ENCODE measurements around the gene PPP1R14C. TPM values are rescaled to one million over a fixed set of nuclear protein-coding genes. Genes with fewer than 3 reads are reported as not detected.

The PPP1R14C gene
- total and polyA plus RNA-seq, 7 donors = 5.9 to 62.8 (median 22.5) TPM

GRCh38 chr6:150196942-150197745 lies 54.3 kb downstream of the PPP1R14C start:
- no peak for TF ChIP-seq CTCF (IDR thresholded peaks at IDR 0.05)
- no peaks in the 10 kb centered on the region for H3K9me3 ChIP-seq
- no peak overlapping the region for H3K4me3 ChIP-seq
- 75 to 87% (median 78%) methylated on average over 15 to 16 of the region's 16 CpGs for WGBS, 3 donors
- no peaks in the 10 kb centered on the region for H3K36me3 ChIP-seq (ENCODE audit: insufficient read depth in 1 of 2, low read depth in 1 of 2)
- no peaks in the 10 kb centered on the region for H3K27me3 ChIP-seq (ENCODE audit: insufficient read depth in 3 of 3, low read length in 2 of 3)
- intact Hi-C loops (cut with DNase I) = loop anchor here in 1 of 2 donors (5.0 kb wide), 1 partner anchor 125 kb away; no protein-coding TSS in a partner anchor
- DNase-seq (no peak), ATAC-seq (peak in 3 of 4 donors; percentile 10 to 26 (median 16))
- H3K27ac ChIP-seq = peak overlapping the region; percentile 82
- H3K4me1 ChIP-seq = peaks cover 33% of the 10 kb centered on the region

DNA sequence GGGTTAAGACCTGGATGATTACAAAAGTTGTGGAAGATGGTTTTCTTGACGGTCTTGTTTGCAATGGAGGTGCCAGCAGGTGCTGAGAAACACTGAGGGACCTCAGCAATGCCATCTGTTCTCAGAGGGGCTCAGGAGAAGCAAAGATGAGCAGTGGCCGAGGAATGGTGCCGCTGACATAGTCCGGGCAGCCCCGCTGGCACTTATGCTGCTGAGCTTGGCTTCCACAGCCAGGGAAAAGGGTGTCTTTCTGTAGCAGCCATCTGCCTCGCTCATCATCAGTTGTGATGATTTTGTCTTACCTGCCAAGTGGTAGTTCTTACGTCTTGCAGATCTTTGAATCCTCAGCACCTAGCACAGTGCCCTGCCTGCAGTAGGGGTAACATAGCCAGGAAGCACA lies 55.7 kb downstream of the PPP1R14C start:
- intact Hi-C loops (cut with DNase I) = loop anchor here in 1 of 2 donors (5.0 kb wide), 1 partner anchor 124 kb away; no protein-coding TSS in a partner anchor
- Histone ChIP-seq H3K4me1 (peaks cover 43% of the 10 kb centered on the region), H3K27ac (no peak overlapping the region), H3K36me3 (ENCODE audit: insufficient read depth in 1 of 2, low read depth in 1 of 2) (no peaks in the 10 kb centered on the region), H3K9me3 (no peaks in the 10 kb centered on the region), H3K4me3 (no peak overlapping the region), H3K27me3 (ENCODE audit: insufficient read depth in 3 of 3, low read length in 2 of 3) (no peaks in the 10 kb centered on the region)
- TF ChIP-seq CTCF (IDR thresholded peaks at IDR 0.05) = no peak
- DNase-seq (no peak), ATAC-seq (no peak)
- WGBS, 3 donors = 76 to 96% (median 83%) methylated on average over 7 of the region's 7 CpGs

GRCh38 chr6:150199241-150199640 lies 56.4 kb downstream of the PPP1R14C start:
- no peaks in the 10 kb centered on the region for H3K9me3 ChIP-seq
- no peak overlapping the region for H3K27ac ChIP-seq
- no peak for TF ChIP-seq CTCF (IDR thresholded peaks at IDR 0.05)
- intact Hi-C loops (cut with DNase I) = loop anchor here in 1 of 2 donors (5.0 kb wide), 1 partner anchor 123 kb away; no protein-coding TSS in a partner anchor
- ATAC-seq (no peak), DNase-seq (no peak)
- H3K4me3 ChIP-seq = no peak overlapping the region
- WGBS, 3 donors = 89 to 98% (median 94%) methylated on average over 2 of the region's 2 CpGs
- H3K27me3 ChIP-seq (ENCODE audit: insufficient read depth in 3 of 3, low read length in 2 of 3) = no peaks in the 10 kb centered on the region
- peaks cover 43% of the 10 kb centered on the region for H3K4me1 ChIP-seq
- no peaks in the 10 kb centered on the region for H3K36me3 ChIP-seq (ENCODE audit: insufficient read depth in 1 of 2, low read depth in 1 of 2)

- no peak for TF ChIP-seq CTCF (IDR thresholded peaks at IDR 0.05)
- H3K4me1 ChIP-seq = peaks cover 46% of the 10 kb centered on the region
- 74 to 82% (median 79%) methylated on average over 6 of the region's 6 CpGs for WGBS, 3 donors
- no peak overlapping the region for H3K27ac ChIP-seq
- H3K27me3 ChIP-seq (ENCODE audit: insufficient read depth in 3 of 3, low read length in 2 of 3) = no peaks in the 10 kb centered on the region
- DNase-seq (no peak), ATAC-seq (no peak)
- intact Hi-C loops (cut with DNase I) = loop anchor here (5.0 kb wide), 3 partner anchors 33 to 58 kb away; partner anchors contain the start of gene PPP1R14C (in 1 of the 2)
- no peak overlapping the region for H3K4me3 ChIP-seq
- H3K36me3 ChIP-seq (ENCODE audit: insufficient read depth in 1 of 2, low read depth in 1 of 2) = no peaks in the 10 kb centered on the region
- H3K9me3 ChIP-seq = no peaks in the 10 kb centered on the region
Measured at GRCh38 chr6:150200428-150201100, 57.7 kb downstream of the PPP1R14C start.

All from psoas muscle (tissue), 8 donors.